Hematopoietic multipotent progenitor cell treated with erythropoietin and hydrocortisone succinate and interleukin-3 and kit ligand, for 6 days (in vitro differentiated cells): Measurements from ENCODE around the gene MDP1.

Experiments used
- DNase-seq: peaks from one replicate; pipeline ENCODE4 v3.0.0-alpha.2; 2015

MDP1 gene

GRCh38 chr14:24197056-24197450, 18.8 kb downstream of the MDP1 start:
- DNase-seq, result peak; percentile 54

- peak; percentile 63 for DNase-seq
These were observed 19.5 kb downstream of the MDP1 start for GRCh38 chr14:24196071-24197055.

- DNase-seq, result peak; percentile 93
These were observed 20.4 kb downstream of the MDP1 start, which contains the start of gene TM9SF1 for GRCh38 chr14:24195186-24196070. Gene TM9SF1 (minus strand): TSS chr14:24195441. CDS start chr14:24195019, 422 bp downstream.

GRCh38 chr14:24194873-24195185, 21.0 kb downstream of the MDP1 start:
- DNase-seq, result peak; percentile 17

- no peak for DNase-seq
These were observed 21.5 kb downstream of the MDP1 start for GRCh38 chr14:24194186-24194872.

- no peak for DNase-seq
These were observed 22.9 kb downstream of the MDP1 start for GRCh38 chr14:24192933-24193332.

GRCh38 chr14:24190416-24190815, 25.4 kb downstream of the MDP1 start:
- DNase-seq, result no peak

- DNase-seq, result no peak
These were observed 26.4 kb downstream of the MDP1 start for GRCh38 chr14:24189460-24189859.

- no peak for DNase-seq
These were observed 26.8 kb downstream of the MDP1 start for GRCh38 chr14:24189059-24189375.

GRCh38 chr14:24188251-24189058, 27.4 kb downstream of the MDP1 start, which contains the start of gene IPO4:
Gene IPO4 (minus strand): TSS chr14:24188816. CDS start chr14:24188787, 29 bp downstream.
- peak; percentile 99 for DNase-seq

GRCh38 chr14:24187539-24187915, 28.3 kb downstream of the MDP1 start:
- DNase-seq, result no peak

- no peak for DNase-seq
These were observed 28.9 kb downstream of the MDP1 start for GRCh38 chr14:24186831-24187538.

GRCh38 chr14:24185741-24186140, 30.1 kb downstream of the MDP1 start:
- DNase-seq, result no peak

- no peak for DNase-seq
These were observed 30.8 kb downstream of the MDP1 start for GRCh38 chr14:24185026-24185425.

GRCh38 chr14:24184104-24184970, 31.5 kb downstream of the MDP1 start:
- no peak for DNase-seq

GRCh38 chr14:24183014-24183481, 32.8 kb downstream of the MDP1 start:
- no peak for DNase-seq

GRCh38 chr14:24182110-24182882, 33.6 kb downstream of the MDP1 start:
- no peak for DNase-seq

GRCh38 chr14:24181371-24182077, 34.3 kb downstream of the MDP1 start:
- DNase-seq, result peak; percentile 0
